DMS 273 treated with DMSO at 0.1 percent for 48 hours (cell line): ENCODE measurements around the gene MYO1E.
"Not testable (repeated sequence)": the region's sequence is repeated elsewhere in the genome, so short reads cannot be mapped to it uniquely, and the experiment has no call there.

Source experiments
- DNase-seq: peaks from one replicate; lab custom pipeline; 2025; lab: John Stamatoyannopoulos, UW

MYO1E gene

DNA sequence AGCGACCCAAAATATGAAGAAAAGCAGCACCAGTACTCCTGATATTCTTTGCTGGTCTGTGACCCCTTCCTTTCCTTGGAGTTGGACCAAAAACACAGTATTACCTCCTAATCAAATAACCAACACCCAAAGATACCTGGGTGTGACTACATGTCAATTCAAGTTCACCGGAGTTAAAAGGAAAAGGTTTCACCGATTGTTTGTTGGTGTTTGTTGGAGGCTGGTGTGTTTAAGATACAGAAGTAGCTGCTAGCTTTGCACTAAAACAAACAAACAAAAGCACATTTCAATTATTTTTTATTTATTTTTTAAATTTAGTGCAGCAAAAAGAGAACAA is 81.5 kb downstream of the MYO1E start:
- DNase-seq: no peak

DNA sequence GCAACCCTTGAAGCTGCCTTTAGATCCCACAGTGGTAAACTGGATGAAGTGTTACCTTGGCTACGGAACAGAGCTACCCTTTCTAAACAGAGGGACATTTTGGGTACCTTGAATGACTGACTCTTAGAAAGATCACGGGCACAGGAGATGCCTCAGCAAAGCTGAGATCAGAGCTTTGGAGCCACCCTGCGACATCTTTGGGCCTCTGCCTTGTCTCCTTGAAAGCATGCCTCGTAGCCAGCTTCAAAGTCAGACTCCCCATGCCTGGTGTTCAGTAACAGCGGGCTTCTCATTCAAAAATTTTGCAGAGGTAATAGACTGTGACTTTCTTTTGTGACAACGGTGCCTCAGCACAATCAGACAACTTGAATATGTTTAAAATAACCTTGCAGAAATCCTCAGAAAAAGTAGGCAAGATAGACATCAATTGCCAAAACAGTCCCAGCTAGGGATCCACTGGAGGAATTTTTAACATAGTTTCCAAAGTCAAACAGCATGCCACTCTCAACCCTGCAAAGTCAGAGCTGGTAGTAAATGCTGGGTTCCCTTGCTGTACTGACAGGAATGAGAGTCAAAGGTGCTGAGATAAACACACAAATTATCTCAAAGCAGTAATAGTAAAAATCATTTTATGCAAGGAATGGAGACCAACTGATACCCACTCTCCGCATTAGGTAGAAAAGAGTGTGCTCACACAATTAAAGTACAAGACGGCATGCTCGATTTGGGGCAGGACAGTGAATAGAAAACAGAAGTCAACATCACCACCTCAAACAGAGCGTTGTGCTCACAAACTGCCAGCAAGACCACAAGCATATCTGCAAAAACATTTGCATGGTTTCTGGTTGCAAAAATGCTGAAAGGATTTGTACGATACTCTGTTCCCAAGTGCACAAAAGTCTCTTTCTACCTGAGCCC is 82.1 kb downstream of the MYO1E start:
- no peak for DNase-seq

DNA sequence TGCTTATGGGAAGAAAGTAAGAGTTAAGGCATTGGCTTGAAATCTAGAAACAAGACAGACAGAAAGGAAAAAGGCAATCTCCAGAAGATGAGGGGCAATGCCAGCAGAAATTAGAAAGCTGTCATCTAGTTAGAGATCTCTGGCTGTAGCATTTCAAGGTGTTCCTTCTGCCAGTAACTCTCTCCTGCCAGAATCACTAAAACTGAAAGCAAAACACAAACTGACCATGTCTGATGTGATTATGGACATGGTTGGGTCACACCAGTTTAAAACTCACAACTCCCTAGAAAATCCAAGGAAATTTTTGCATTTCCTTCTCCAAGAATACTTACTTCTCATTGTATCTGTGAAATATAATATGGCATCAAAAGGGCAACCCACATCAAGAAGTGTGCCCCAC is 83.1 kb downstream of the MYO1E start:
- no peak for DNase-seq

DNA sequence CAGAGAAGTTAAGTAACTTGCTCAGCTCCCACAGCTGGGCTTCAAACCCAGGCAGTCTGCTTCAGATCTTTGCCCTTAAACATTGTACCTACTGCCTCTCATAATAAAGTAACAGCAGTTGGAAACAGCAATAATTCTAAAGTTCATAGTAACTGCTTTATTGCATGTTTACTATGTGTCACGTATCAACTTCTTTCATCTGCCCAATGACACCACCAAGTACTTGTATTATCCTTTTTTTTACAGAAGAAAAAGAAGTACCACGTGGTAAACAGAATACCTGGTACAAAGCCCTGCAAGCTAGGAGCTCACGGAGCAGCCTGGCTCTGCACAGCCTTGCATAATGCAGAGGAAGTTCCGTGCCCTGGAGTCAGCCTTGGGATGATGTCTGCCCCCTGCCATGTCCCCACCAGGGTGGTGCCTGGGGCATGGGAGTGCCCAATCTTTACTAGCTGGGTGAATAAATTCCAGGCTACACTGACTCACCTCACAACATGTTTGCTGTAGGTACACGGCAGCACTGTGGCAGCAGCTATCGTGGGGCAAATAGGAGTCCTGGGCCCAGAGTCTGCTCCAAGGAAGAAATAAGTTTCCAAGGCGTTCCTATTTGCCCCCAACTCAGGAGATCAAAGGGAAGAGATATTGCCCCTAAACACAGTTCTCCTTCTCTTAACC is 88.8 kb downstream of the MYO1E start:
- DNase-seq: no peak

DNA sequence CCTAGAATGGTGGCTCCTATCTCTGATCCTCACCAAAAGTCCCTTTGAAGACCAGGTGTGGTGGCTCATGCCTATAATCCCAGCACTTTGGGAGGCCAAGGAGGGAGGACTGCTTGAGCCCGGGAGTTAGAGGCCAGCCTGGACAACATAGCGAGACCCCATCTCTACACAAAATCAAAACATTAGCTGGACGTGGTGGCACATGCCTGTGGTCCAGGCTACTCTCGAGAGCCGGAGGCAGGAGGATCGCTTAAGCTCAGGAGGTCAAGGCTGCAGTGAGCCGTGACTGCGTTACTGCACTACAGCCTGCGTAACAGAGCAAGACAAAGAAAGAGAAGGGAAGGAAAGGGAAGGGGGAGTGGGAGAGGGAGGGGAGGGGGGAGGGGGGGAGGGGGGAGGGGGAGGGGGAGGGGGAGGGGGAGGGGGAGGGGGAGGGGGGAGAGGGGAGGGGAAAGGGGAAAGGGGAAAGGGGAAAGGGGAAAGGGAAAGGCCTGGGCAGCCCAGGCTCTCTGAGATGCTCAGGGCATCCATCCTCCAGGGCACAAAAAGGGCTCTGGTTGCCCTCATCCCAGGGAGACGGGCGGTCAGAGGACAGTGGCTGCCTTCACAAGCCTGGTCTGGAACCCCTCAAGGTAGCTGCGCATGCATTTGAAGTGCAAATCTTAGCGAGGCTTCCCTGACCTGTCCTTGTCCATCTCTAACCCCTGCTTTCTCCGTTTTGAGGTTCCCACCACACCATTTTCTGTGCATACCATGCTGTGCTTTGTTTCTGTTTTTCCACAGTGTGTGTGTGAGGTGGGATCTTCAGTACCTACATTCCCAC is 89.9 kb downstream of the MYO1E start:
- no peak for DNase-seq

DNA sequence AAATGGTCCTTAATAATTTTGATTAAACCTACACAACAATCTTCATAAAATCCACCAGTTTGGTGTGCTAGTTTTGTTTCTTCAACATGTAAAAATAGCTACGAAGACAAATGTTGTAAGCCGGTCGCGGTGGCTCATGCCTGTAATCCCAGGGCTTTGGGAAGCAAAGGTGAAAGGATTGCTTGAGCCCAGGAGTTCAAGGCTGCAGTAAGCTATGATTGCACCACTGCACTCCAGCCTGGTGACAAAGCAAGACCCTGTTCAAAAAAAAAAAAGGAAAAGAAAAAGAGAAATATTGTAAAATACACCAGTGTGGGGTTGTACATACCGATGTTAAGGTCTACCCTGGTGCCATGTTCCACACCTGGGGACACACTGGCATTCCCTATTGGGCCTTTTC is 91.0 kb downstream of the MYO1E start:
- no peak for DNase-seq

DNA sequence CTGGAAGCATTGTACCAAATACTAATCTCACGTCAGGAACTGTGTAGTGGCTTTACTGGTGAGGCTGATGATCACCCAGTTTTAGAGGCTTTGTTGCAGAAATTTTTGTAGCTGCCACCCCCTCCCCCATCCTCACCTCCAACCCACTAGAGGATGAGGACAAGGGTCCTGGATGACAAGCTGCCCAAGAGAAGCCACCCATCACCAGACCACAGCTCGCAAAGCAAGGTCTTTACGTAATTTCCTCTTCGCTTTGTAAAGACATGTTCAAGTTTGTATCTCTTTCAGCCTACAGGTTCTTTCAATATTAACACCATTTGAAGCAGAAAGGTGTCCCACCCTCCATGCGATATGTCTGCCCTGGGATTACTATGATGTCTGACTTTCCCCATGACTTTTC is 91.8 kb downstream of the MYO1E start:
- no peak for DNase-seq

DNA sequence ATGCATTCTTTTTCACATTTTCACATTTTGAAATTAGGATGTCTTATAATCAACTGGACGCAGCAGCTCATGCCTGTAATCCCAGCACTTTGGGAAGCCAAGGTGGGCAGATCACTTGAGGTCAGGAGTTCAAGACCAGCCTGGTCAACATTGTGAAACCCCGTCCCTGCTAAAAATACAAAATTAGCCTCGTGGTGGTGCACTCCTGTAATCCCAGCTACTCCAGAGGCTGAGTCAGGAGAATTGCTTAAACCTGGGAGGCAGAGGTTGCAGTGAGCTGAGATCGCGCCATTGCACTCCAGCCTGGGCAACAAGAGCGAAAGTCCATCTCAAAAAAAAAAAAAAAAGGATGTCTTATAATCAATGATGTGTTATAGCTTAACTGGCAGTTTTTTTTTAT is 92.4 kb downstream of the MYO1E start:
- not testable (repeated sequence) for DNase-seq

DNA sequence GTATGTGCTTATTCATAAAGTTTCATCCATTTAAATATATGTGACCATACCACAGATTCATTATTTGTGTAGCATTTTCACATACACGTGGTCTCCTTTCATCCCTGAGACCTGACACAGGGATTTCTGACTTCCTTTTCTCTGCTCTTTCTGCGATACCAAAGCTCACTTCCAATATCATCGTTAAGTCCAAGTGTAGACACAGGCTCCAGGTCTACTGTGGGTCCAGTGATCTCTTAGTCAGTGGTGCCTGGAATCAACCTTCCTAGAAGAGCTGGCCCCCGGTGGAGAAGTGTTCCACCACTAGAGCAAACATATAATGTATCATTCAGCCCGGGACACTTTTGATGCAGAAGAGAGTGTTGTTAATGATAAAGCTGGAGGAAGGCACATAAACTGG is 93.6 kb downstream of the MYO1E start:
- DNase-seq: no peak

DNA sequence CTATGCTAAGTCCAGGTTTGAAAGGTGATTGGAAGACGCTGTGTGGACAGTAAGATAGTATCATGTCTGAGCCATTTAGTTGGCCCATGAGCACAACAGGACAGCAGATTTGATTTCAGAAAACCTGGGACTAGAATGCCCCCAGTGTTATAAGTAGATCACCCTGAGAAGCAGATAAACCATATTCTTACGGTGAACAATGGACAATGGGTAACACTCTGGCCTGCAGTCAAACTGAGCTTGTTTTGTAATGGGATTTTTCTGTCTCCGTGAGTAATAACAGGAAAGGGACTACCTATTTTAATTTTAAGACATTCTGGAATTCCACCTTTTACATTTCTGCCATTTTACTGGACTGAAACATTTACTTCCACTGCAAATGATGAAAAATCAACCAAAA is 94.6 kb downstream of the MYO1E start:
- no peak for DNase-seq

DNA sequence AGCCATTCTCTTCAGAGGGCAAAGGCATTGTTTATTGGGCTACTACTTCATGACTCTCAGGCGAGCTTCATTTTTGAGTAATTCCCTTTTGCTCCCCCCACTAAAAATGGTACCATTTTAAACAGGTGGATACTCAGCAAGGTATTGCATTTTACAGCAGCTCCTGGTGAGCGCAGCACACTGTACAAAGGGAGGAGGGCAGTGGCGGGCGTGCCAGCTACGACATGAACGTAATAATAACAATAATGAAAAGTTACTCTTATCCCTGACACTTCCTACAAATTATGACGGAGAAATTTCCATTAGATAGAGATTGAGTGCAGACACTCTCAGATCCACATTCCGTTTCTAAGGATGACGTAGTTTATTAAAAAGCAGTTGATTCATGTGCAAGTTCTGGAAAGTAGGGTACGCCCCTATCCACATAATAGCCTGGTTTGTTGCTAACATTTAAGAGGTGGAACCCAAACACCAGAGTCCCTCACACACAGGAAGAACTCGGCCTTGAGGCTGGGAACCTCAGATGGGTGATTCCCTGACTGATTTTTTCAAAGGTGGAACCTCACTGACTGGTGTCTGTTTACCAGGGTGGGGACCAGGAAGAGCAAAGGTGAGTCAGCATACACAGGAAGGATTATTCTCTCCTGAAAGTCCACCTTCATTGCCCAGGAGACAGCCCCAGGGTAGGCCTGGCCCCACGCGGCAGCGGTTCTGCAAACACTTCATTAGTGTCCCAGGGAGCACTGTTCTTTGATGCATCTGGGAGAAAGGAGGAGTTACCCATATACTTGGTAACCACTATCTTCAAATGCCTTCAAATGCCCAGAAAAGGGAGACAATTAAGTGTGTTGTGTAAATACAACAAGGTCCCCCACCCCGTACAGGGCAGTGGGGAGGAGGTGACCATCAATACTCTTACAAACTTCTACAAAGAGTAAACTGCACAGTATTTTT is 96.2 kb downstream of the MYO1E start:
- no peak for DNase-seq

DNA sequence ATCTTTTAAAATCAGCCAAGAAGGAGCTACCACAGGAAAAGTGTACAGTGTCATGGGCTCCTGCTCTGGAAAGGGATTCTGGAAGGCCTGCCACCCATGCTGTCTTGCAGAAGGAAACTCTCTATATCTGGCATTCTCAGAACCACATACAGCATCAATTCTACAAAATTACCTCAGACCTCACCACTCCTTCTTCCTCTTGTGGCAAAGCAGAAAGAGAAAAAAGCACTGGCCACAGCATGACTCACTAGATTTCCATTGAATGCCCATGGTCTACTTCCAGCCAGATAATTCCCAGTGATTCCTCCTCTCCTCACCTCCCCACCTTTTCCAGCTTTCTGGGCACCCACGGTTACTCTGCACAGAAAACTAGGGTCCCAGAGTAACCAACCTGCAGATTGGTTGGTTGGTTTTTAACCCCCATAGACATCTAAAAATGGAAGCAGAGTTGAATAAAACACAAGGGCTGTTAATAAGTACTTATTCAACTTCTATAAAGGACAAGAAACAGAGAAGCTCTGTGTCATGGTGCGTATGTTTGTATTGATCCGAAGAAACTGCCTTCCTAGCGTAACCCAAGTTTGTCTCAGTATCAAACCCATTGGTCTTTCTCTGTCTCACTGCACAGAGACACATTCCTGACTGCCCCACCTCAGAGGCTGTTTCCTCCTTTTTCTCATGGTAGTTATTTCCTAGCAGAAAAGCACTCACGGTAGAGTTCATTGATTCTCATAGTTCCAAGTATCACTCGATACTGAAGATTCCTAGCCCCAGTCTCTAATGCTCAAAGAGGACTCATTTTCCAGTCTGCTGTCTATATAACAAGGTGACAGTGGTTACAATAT is 98.3 kb downstream of the MYO1E start:
- no peak for DNase-seq

DNA sequence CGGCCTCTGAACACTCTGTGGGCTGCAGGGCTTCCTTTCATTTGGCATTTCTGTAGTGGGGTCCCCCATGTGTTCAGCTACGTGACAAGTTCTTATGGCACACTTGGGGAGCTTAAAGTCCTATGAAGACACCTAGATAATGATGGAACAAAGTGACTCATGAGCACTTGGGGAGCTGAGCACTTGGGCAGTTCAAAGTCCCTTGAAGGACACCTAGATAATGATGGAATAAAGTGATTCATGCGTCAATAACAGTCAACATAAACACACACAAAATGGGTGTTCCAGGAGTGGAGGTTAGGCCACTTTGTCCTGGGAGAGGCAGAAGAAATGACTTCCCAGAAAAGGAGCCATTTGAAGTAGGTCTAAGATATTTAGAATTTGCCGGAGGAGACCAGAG is 99.4 kb downstream of the MYO1E start:
- DNase-seq: no peak

DNA sequence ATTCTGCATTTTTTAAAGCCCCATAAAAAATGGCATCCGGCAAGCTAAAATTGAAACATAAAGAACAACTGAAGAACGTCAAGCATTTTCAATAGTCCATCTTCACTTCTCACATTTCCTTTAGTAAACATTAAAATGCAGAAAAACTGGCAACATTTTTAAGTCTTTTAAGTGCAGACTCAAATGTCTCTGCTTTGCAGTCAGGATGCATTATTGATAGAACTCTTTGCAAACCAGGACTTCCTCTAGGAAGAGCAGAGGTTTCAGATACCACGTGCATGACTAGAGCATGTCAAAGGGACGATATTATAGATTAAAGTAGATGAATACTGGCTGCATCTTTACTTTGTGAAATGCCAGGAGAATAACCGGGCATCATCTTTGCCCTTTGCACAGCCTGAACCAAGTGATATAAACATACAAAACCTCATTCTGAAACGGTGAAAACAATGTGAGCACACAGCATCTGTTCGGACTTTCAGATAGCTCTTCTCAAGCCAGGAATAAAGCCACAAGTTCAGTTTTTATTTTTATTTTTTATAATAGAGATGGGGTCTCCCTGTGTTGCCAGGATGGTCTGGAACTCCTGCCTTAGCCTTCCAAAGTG is 101.0 kb downstream of the MYO1E start:
- no peak for DNase-seq

DNA sequence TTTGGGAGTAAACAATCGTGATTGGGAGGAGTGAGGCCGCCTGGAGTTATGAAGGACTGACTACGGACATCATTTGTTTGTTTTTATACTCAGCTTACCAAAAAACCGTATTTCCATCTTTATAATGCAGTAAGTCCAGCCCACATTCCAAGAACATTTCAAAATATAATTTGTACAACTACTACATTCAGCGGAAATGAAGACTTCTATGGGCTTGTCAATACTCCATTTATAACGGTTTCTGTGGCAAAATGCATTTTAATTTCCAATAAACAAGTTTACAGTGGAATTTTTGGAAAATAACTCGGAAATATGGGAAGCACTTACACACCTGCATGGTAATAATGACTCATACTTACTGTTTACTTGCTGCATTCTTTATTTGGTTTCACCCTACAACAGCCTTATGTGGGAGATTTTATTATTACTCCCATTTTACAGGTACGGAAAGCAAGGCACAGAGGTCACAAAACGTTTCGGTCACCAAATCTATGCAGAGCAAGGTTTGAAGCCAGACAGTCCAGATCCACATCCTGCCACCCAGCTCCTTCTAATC is 103.7 kb downstream of the MYO1E start:
- DNase-seq: no peak

DNA sequence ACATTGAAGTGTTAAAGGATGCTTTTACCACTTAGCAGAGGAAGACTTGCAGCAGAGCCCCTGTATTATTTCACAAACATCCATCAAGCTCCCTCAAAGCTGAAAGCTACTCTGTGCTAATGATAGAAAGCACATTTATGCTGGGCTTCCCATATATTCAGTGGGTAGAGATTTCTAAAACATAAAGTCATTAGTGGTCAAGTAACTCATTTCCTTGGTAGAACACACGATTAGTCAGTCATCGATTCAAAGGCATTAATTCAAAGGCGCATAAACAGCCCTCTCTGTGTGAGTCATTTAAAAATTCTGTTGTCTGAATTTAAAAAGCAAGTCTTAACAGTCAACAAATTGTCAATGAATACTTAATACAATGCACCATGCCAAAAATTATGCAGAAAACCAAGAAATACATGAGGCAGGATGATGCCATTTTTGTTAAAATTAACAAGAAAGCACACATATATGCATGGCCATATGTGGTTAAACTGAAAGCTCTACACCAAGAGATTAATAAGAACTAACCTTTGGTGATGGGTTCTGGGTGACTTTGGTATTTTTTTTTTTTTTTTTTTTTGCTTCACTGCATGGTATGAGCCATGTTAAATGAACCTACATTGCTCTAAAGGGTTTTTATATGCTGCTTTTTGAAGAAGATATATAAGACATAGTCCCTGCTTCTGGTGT is 104.4 kb downstream of the MYO1E start:
- no peak for DNase-seq

DNA sequence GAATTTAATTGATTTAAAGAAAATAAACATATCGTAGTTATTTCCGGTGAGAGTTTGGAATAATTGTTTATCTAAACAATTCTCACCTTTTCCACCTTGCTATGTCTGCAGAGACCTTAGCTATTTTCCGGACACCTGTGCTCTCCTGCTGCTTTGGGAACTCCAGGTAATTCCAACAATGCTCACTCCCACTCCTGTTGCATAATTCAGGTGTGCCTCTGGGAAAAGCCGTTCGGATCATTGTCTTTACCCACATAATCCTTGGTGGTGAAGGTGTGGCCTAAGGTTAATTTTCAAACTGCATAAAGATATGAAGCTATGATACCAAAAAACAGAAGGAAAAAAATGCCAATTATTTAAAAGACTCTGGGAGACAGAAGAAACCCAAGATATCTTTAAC is 106.6 kb downstream of the MYO1E start:
- DNase-seq: no peak

DNA sequence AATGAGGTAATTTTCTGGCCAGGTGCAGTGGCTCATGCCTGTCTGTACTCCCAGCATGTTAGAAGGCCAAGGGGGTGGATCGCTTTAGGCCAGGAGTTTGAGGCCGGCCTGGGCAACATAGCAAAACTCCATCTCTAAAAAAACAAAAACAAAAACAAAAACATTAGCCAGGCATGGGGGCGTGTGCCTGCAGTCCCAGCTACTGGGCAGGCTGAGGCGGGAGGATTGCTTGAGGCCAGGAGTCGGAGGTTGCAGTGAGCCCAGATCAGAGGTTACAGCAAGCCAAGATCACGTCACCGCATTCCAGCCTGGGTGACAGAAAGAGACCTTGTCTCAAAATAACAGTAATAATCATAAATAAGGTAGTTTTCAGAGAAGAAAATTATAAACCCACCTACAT is 110.4 kb downstream of the MYO1E start:
- no peak for DNase-seq

DNA sequence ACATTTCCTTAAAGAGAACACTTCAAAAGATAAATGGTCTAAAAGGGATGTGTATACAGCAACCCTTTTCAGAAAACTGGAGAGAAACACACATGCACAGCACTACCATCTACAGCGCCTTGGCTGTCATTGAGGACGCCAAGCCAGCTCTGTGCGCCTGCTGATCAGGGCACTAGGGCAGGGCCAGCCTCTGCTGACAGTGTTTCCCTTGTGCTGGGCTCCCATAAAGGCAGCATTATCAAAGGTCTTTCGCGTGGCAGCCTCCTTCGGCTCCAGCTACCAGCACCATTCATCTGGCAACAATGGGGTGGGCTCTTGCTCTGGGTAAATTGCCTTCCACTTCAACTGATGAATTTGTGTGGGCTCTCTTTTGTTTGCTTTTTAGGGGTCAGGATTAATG is 112.6 kb downstream of the MYO1E start:
- no peak for DNase-seq
